Fibroblast of lung (primary cell): Measurements from ENCODE around the gene PLEKHM2.

Experiments
- CTCF ChIP-seq, 2 donors: IDR thresholded peaks in 1 of 2; conservative IDR thresholded peaks in 1 of 2; 1 replicate in 1 of 2; 2 replicates in 1 of 2; pipeline ENCODE4 v1.5.1; 2011 to 2012; ENCODE audit warnings: low read length in 2 of 2, control low read depth in 1 of 2, inconsistent platforms in 1 of 2, low read depth in 1 of 2, mild to moderate bottlenecking in 1 of 2
- EZH2 ChIP-seq: IDR thresholded peaks from 2 replicates; pipeline ENCODE4 v1.5.1; 2012; ENCODE audit warnings: low read length, control low read depth, mild to moderate bottlenecking; ENCODE audit errors: missing control alignments

GRCh38 chr1:15751717-15752116, 67.6 kb downstream of the PLEKHM2 start:
- TF ChIP-seq CTCF (conservative IDR thresholded peaks at IDR 0.05 in 1 of 2, IDR thresholded peaks at IDR 0.05 in 1 of 2; ENCODE audit: low read depth in 1 of 2, low read length in 2 of 2) (no peak), EZH2 (no peak)
